NK-92 treated with Interleukin-12 subunit alpha and Interleukin-12 subunit beta, amount 100 ng/mL, for 24 hours (cell line): ENCODE results near the gene TPD52L2.
"Not testable (repeated sequence)": the region's sequence is repeated elsewhere in the genome, so short reads cannot be mapped to it uniquely, and the experiment has no call there.

ENCODE experiments used
- DNase-seq: peaks from one replicate; lab custom pipeline; 2025; lab: John Stamatoyannopoulos, UW

Gene TPD52L2

GRCh38 chr20:63835021-63835858, 29.8 kb upstream of the TPD52L2 start:
- DNase-seq: no peak

GRCh38 chr20:63836458-63837344, 28.4 kb upstream of the TPD52L2 start:
- no peak for DNase-seq

- DNase-seq: no peak
Measured at GRCh38 chr20:63837479-63837878, 27.6 kb upstream of the TPD52L2 start.

- no peak for DNase-seq
Measured at GRCh38 chr20:63839620-63840019, 25.4 kb upstream of the TPD52L2 start.

GRCh38 chr20:63840405-63840828, 24.7 kb upstream of the TPD52L2 start:
- DNase-seq: no peak

GRCh38 chr20:63842258-63842657, 22.8 kb upstream of the TPD52L2 start:
- no peak for DNase-seq

GRCh38 chr20:63843222-63843621, 21.8 kb upstream of the TPD52L2 start:
- DNase-seq: no peak

- no peak for DNase-seq
Measured at GRCh38 chr20:63843778-63844177, 21.3 kb upstream of the TPD52L2 start.

GRCh38 chr20:63844511-63844991, 20.5 kb upstream of the TPD52L2 start:
- DNase-seq: no peak

GRCh38 chr20:63846128-63846771, 18.8 kb upstream of the TPD52L2 start:
- DNase-seq: no peak

GRCh38 chr20:63846888-63847236, 18.2 kb upstream of the TPD52L2 start:
- no peak for DNase-seq

GRCh38 chr20:63847237-63848002, 17.6 kb upstream of the TPD52L2 start:
- DNase-seq: no peak

- no peak for DNase-seq
Measured at GRCh38 chr20:63848003-63848911, 16.8 kb upstream of the TPD52L2 start.

- no peak for DNase-seq
Measured at GRCh38 chr20:63850689-63851547, 14.2 kb upstream of the TPD52L2 start.

GRCh38 chr20:63851548-63851943, 13.5 kb upstream of the TPD52L2 start:
- not testable (repeated sequence) for DNase-seq

- DNase-seq: not testable (repeated sequence)
Measured at GRCh38 chr20:63853733-63854068, 11.4 kb upstream of the TPD52L2 start.

GRCh38 chr20:63854069-63854765, 10.9 kb upstream of the TPD52L2 start:
- no peak for DNase-seq

- no peak for DNase-seq
Measured at GRCh38 chr20:63854766-63855362, 10.2 kb upstream of the TPD52L2 start.
